Osteoblast (primary cell): ENCODE data around the gene TRAFD1. TPM values are rescaled to one million over a fixed set of nuclear protein-coding genes. Genes with fewer than 3 reads are reported as not detected.

Experiments
- DNase-seq: peaks from one replicate; pipeline ENCODE4 v3.0.0; 2011; ENCODE audit warnings: low spot score, mixed read lengths; ENCODE audit not compliant: insufficient read length; ENCODE audit errors: missing footprints
- H2AFZ ChIP-seq: 2 replicates; pipeline ENCODE4 v1.6.0; 2011; ENCODE audit warnings: mild to moderate bottlenecking, low read length
- H3K27ac ChIP-seq: 2 replicates; pipeline ENCODE4 v1.5.1; 2011; ENCODE audit warnings: mild to moderate bottlenecking, low read depth, low read length, moderate library complexity
- H3K27me3 ChIP-seq: 2 replicates; pipeline ENCODE4 v1.6.0; 2012; ENCODE audit warnings: mild to moderate bottlenecking, control low read depth, inconsistent platforms, low read length, moderate library complexity; ENCODE audit not compliant: insufficient read depth
- H3K36me3 ChIP-seq: 2 replicates; pipeline ENCODE4 v1.5.1; 2011; ENCODE audit warnings: mild to moderate bottlenecking, low read length, control low read depth, moderate library complexity; ENCODE audit not compliant: insufficient read depth
- H3K4me1 ChIP-seq: 2 replicates; pipeline ENCODE4 v1.5.1; 2011; ENCODE audit warnings: mild to moderate bottlenecking, low read length, control low read depth, moderate library complexity; ENCODE audit not compliant: insufficient read depth
- H3K4me2 ChIP-seq: 2 replicates; pipeline ENCODE4 v1.6.0; 2011; ENCODE audit warnings: mild to moderate bottlenecking, low read length; ENCODE audit not compliant: insufficient read depth
- H3K4me3 ChIP-seq: fragments of 200-600 bp; sonication (generic); 3 replicates; pipeline ENCODE4 v1.5.1; 2012; ENCODE audit warnings: mild to moderate bottlenecking, low read length, inconsistent platforms; ENCODE audit not compliant: insufficient read depth
- H3K79me2 ChIP-seq: 2 replicates; pipeline ENCODE4 v1.6.0; 2012; ENCODE audit warnings: mild to moderate bottlenecking, low read length, control low read depth, inconsistent platforms; ENCODE audit not compliant: insufficient read depth
- H3K9me3 ChIP-seq: 2 replicates; pipeline ENCODE4 v1.5.1; 2011; ENCODE audit warnings: low read depth, low read length, control low read depth
- H4K20me1 ChIP-seq: 2 replicates; pipeline ENCODE4 v1.6.0; 2012; ENCODE audit warnings: mild to moderate bottlenecking, low read length, control low read depth; ENCODE audit not compliant: insufficient read depth
- CTCF ChIP-seq: IDR thresholded peaks from 2 replicates; pipeline ENCODE4 v1.5.1; 2011; ENCODE audit warnings: mild to moderate bottlenecking, low read depth, low read length, moderate library complexity; ENCODE audit errors: extremely low read depth
- total RNA-seq: library from RNA; depleted of rRNA; stranded (reverse); fragments of >200 nt; gene quantifications from 2 replicates; pipeline ENCODE4 v1.2.3, GENCODE V29; 2012

TRAFD1 gene
- total RNA-seq, 1 donor, result 40.5 TPM

- H3K4me2 ChIP-seq, result no peak overlapping the region
- peaks cover 11% of the 10 kb centered on the region for H3K4me1 ChIP-seq
- H3K36me3 ChIP-seq, result peaks cover 28% of the 10 kb centered on the region
- H3K27me3 ChIP-seq, result no peaks in the 10 kb centered on the region
- no peaks in the 10 kb centered on the region for H3K79me2 ChIP-seq
- H3K4me3 ChIP-seq, result no peak overlapping the region
- no peak overlapping the region for H2AFZ ChIP-seq
- no peak for DNase-seq
- H3K9me3 ChIP-seq, result no peaks in the 10 kb centered on the region
- no peak overlapping the region for H3K27ac ChIP-seq
- no peak for TF ChIP-seq CTCF
- peaks cover 2% of the 10 kb centered on the region for H4K20me1 ChIP-seq
Measured at GRCh38 chr12:112184056-112184887, 58.9 kb downstream of the TRAFD1 start.

- H3K4me3 ChIP-seq, result no peak overlapping the region
- TF ChIP-seq CTCF, result no peak
- no peak overlapping the region for H2AFZ ChIP-seq
- DNase-seq, result no peak
- no peaks in the 10 kb centered on the region for H3K9me3 ChIP-seq
- H3K4me2 ChIP-seq, result no peak overlapping the region
- peaks cover 2% of the 10 kb centered on the region for H4K20me1 ChIP-seq
- no peaks in the 10 kb centered on the region for H3K27me3 ChIP-seq
- H3K4me1 ChIP-seq, result peaks cover 11% of the 10 kb centered on the region
- H3K27ac ChIP-seq, result no peak overlapping the region
- peaks cover 28% of the 10 kb centered on the region for H3K36me3 ChIP-seq
- no peaks in the 10 kb centered on the region for H3K79me2 ChIP-seq
Measured at GRCh38 chr12:112185093-112185923, 59.9 kb downstream of the TRAFD1 start.

- Histone ChIP-seq H3K27me3 (no peaks in the 10 kb centered on the region), H2AFZ (no peak overlapping the region), H3K79me2 (no peaks in the 10 kb centered on the region), H3K4me2 (no peak overlapping the region), H3K4me1 (peaks cover 6% of the 10 kb centered on the region), H3K4me3 (no peak overlapping the region), H3K36me3 (peaks cover 39% of the 10 kb centered on the region), H4K20me1 (no peaks in the 10 kb centered on the region), H3K27ac (no peak overlapping the region), H3K9me3 (no peaks in the 10 kb centered on the region)
- no peak for DNase-seq
- TF ChIP-seq CTCF, result no peak
Measured at GRCh38 chr12:112188130-112188830, 62.9 kb downstream of the TRAFD1 start.
